H1 (cell line): ENCODE data around the gene NOTCH2. TPM values are rescaled to one million over a fixed set of nuclear protein-coding genes. Genes with fewer than 3 reads are reported as not detected.

Experiments used
- BRCA1 ChIP-seq: IDR thresholded peaks from 2 replicates; pipeline ENCODE4 v1.6.1; 2012; ENCODE audit warnings: low read depth, low read length, improper control_type of control experiment
- CBX8 ChIP-seq: fragments of 300-800, 300-1000 bp; sonication (generic); IDR thresholded peaks from 2 replicates; pipeline ENCODE4 v1.7.1; 2016; ENCODE audit warnings: low read depth, low read length, borderline replicate concordance
- CHD7 ChIP-seq: fragments of 300-600 bp; sonication (generic); IDR thresholded peaks from 2 replicates; pipeline ENCODE4 v1.7.1; 2012; ENCODE audit warnings: low read length, moderate library complexity, mild to moderate bottlenecking, inconsistent platforms; ENCODE audit not compliant: insufficient replicate concordance
- E2F6 ChIP-seq: IDR thresholded peaks from 2 replicates; pipeline ENCODE4 v1.6.1; 2012; ENCODE audit warnings: inconsistent platforms
- EP300 ChIP-seq, 2 experiments: IDR thresholded peaks; 1 replicate in 1 of 2; 2 replicates in 1 of 2; pipeline ENCODE4 v1.6.1; 2011 to 2012; ENCODE audit warnings: low read depth in 2 of 2, low read length in 2 of 2, mild to moderate bottlenecking in 2 of 2, borderline replicate concordance in 1 of 2, inconsistent platforms in 1 of 2, moderate library complexity in 1 of 2
- polyA plus RNA-seq, 7 experiments: library from polyadenylated mRNA; depleted of rRNA in 3 of 7; stranded (reverse) in 5 of 7; unstranded in 2 of 7; fragments of >200 nt in 5 of 7; fragments of 200-250 nt in 2 of 7; gene quantifications; 1 replicate in 5 of 7; 2 replicates in 1 of 7; 4 replicates in 1 of 7; pipeline versions ENCODE4 v1.2.1 to v1.2.3, GENCODE V29; 2011 to 2013; ENCODE audit warnings: missing spikeins in 2 of 7, mixed read lengths in 2 of 7
- total RNA-seq: library from RNA; stranded (reverse); fragmentation: NEBNext Ultra II Directional; extraction: Animal tissue kit (Norgen Biotek cat#: 25700); gene quantifications from 2 replicates; pipeline ENCODE4 v1.2.1, GENCODE V29; 2021

Gene NOTCH2
- total and polyA plus RNA-seq, 2 of the 8 experiments (the other 6 are each of a cell fraction or from before 2014, with no cell fraction given) = 17.7 to 63.0 TPM

- TF ChIP-seq CHD7 = no peak
- TF ChIP-seq EP300 (IDR thresholded peaks at IDR 0.05; ENCODE audit: borderline replicate concordance in 1 of 2, low read depth in 2 of 2, low read length in 2 of 2) = no peak
- no peak for TF ChIP-seq CBX8
- TF ChIP-seq BRCA1 = no peak
- no peak for TF ChIP-seq E2F6
These were observed 158.8 kb downstream of the NOTCH2 start (continued) for GRCh38 chr1:119910618-119911017.
